Measurements from ENCODE around the gene LDLRAD2. TPM values are rescaled to one million over a fixed set of nuclear protein-coding genes. Genes with fewer than 3 reads are reported as not detected.
A peak's percentile ranks its signal among the peaks of the same experiment; 100 is the strongest.

Gene LDLRAD2
- total and polyA plus RNA-seq, 9 of the 15 experiments (the other 6 are each of a cell fraction or from before 2014, with no cell fraction given) = 0.45 to 0.48 TPM; not detected in 7

GRCh38 chr1:21848524-21849174, 36.6 kb downstream of the LDLRAD2 start:
- no peak overlapping the region for H2AFZ ChIP-seq (ENCODE audit: low read depth, low read length)
- H3K4me1 ChIP-seq (replicated peaks in 1 of 2; ENCODE audit: control insufficient read depth in 2 of 2, insufficient read depth in 2 of 2, low read length in 2 of 2) = peaks cover 3 to 33% of the 10 kb centered on the region in 2 experiments; a peak in 3 of 5 replicates
- ChIA-PET CTCF (ENCODE audit: low intra/inter-chr PET ratio) (no interaction called here), POLR2A (interaction anchor here (0.9 kb wide), 1 partner anchor 26 kb away, joined by 3 read pairs; no protein-coding TSS in a partner anchor)
- WGBS (ENCODE audit: insufficient coverage, low coverage, missing lambda C conversion rate) = 91% methylated on average over 17 of the region's 17 CpGs
- no peak overlapping the region for H3K27ac ChIP-seq (ENCODE audit: extremely low read depth, low read depth, low read length)
- intact Hi-C loops (cut with micrococcal nuclease) (no loop called here), in situ Hi-C loops (cut with MboI) (no loop called here)
- DNase-seq (ENCODE audit: extremely low read depth in 1 of 4, low spot score in 3 of 4) = no peak
- TF ChIP-seq, protein P1, sequence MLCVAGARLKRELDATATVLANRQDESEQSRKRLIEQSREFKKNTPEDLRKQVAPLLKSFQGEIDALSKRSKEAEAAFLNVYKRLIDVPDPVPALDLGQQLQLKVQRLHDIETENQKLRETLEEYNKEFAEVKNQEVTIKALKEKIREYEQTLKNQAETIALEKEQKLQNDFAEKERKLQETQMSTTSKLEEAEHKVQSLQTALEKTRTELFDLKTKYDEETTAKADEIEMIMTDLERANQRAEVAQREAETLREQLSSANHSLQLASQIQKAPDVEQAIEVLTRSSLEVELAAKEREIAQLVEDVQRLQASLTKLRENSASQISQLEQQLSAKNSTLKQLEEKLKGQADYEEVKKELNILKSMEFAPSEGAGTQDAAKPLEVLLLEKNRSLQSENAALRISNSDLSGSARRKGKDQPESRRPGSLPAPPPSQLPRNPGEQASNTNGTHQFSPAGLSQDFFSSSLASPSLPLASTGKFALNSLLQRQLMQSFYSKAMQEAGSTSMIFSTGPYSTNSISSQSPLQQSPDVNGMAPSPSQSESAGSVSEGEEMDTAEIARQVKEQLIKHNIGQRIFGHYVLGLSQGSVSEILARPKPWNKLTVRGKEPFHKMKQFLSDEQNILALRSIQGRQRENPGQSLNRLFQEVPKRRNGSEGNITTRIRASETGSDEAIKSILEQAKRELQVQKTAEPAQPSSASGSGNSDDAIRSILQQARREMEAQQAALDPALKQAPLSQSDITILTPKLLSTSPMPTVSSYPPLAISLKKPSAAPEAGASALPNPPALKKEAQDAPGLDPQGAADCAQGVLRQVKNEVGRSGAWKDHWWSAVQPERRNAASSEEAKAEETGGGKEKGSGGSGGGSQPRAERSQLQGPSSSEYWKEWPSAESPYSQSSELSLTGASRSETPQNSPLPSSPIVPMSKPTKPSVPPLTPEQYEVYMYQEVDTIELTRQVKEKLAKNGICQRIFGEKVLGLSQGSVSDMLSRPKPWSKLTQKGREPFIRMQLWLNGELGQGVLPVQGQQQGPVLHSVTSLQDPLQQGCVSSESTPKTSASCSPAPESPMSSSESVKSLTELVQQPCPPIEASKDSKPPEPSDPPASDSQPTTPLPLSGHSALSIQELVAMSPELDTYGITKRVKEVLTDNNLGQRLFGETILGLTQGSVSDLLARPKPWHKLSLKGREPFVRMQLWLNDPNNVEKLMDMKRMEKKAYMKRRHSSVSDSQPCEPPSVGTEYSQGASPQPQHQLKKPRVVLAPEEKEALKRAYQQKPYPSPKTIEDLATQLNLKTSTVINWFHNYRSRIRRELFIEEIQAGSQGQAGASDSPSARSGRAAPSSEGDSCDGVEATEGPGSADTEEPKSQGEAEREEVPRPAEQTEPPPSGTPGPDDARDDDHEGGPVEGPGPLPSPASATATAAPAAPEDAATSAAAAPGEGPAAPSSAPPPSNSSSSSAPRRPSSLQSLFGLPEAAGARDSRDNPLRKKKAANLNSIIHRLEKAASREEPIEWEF (CRISPR knock-in tag; IDR thresholded peaks at IDR 0.05) = no peak
- TF ChIP-seq ZNF217 (CRISPR knock-in tag; IDR thresholded peaks at IDR 0.05) = no peak
- peak; percentile 50; the same call in 1 of the 2 replicates for TF ChIP-seq POLR2G (IDR thresholded peaks at IDR 0.05; ENCODE audit: low read depth, low read length)
- TF ChIP-seq MECOM (CRISPR knock-in tag; IDR thresholded peaks at IDR 0.05) = no peak
- no peak for TF ChIP-seq CBFB (CRISPR knock-in tag; IDR thresholded peaks at IDR 0.05)
- no peak for TF ChIP-seq ZKSCAN3 (CRISPR knock-in tag; IDR thresholded peaks at IDR 0.05)
- no peak for TF ChIP-seq SNAPC5 (CRISPR knock-in tag; IDR thresholded peaks at IDR 0.05)
- TF ChIP-seq NCOA6 (IDR thresholded peaks at IDR 0.05) = no peak
- TF ChIP-seq, protein P2, sequence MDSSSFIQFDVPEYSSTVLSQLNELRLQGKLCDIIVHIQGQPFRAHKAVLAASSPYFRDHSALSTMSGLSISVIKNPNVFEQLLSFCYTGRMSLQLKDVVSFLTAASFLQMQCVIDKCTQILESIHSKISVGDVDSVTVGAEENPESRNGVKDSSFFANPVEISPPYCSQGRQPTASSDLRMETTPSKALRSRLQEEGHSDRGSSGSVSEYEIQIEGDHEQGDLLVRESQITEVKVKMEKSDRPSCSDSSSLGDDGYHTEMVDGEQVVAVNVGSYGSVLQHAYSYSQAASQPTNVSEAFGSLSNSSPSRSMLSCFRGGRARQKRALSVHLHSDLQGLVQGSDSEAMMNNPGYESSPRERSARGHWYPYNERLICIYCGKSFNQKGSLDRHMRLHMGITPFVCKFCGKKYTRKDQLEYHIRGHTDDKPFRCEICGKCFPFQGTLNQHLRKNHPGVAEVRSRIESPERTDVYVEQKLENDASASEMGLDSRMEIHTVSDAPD (CRISPR knock-in tag; IDR thresholded peaks at IDR 0.05) = no peak
- TF ChIP-seq RB1 (IDR thresholded peaks at IDR 0.05; ENCODE audit: low read depth) = no peak
- TF ChIP-seq POLR2AphosphoS2 (IDR thresholded peaks at IDR 0.05; ENCODE audit: low read length) = no peak
- TF ChIP-seq SAFB (IDR thresholded peaks at IDR 0.05; ENCODE audit: borderline replicate concordance, low read depth, low read length) = no peak
- TF ChIP-seq RBM22 (IDR thresholded peaks at IDR 0.05; ENCODE audit: low read depth, low read length, poor library complexity, severe bottlenecking) = peak; percentile 61
- no peak for TF ChIP-seq HCFC1 (IDR thresholded peaks at IDR 0.05; ENCODE audit: low read depth, low read length)
- no peak for TF ChIP-seq ZSCAN32 (CRISPR knock-in tag; IDR thresholded peaks at IDR 0.05)
- peaks cover 11% of the 10 kb centered on the region for H3K9me1 ChIP-seq (ENCODE audit: control insufficient read depth, insufficient read depth, low read length)
- H3K36me3 ChIP-seq (ENCODE audit: control insufficient read depth, insufficient read depth, low read length) = peaks cover 86% of the 10 kb centered on the region
- ATAC-seq = no peak
- no peak overlapping the region for H3K4me2 ChIP-seq (ENCODE audit: insufficient read depth, low read length)
- no peaks in the 10 kb centered on the region for H3K9me3 ChIP-seq (replicated peaks; ENCODE audit: control insufficient read depth, insufficient read depth, low read depth, low read length)
- no peaks in the 10 kb centered on the region for H3K27me3 ChIP-seq (ENCODE audit: control insufficient read depth in 2 of 2, insufficient read depth in 2 of 2, low read length in 2 of 2)
- H3K4me3 ChIP-seq = no peak overlapping the region
- no peaks in the 10 kb centered on the region for H4K20me1 ChIP-seq (replicated peaks; ENCODE audit: control insufficient read depth, insufficient read depth, low read length)
- no peaks in the 10 kb centered on the region for H3K79me2 ChIP-seq (ENCODE audit: control insufficient read depth, insufficient read depth, low read length)
- no TSS peak for BruUV-seq (replicated peaks)
- no peak for FAIRE-seq
- peak overlapping the region in 1 of 2 experiments; percentile 13; a peak in 1 of 4 replicates for H3K9ac ChIP-seq (ENCODE audit: insufficient read depth in 1 of 2, low read depth in 2 of 2, low read length in 2 of 2)

Measured in K562 (cell line).